ENCODE measurements around the gene SMCO3.

- TF ChIP-seq, protein P1, sequence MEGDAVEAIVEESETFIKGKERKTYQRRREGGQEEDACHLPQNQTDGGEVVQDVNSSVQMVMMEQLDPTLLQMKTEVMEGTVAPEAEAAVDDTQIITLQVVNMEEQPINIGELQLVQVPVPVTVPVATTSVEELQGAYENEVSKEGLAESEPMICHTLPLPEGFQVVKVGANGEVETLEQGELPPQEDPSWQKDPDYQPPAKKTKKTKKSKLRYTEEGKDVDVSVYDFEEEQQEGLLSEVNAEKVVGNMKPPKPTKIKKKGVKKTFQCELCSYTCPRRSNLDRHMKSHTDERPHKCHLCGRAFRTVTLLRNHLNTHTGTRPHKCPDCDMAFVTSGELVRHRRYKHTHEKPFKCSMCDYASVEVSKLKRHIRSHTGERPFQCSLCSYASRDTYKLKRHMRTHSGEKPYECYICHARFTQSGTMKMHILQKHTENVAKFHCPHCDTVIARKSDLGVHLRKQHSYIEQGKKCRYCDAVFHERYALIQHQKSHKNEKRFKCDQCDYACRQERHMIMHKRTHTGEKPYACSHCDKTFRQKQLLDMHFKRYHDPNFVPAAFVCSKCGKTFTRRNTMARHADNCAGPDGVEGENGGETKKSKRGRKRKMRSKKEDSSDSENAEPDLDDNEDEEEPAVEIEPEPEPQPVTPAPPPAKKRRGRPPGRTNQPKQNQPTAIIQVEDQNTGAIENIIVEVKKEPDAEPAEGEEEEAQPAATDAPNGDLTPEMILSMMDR (IDR thresholded peaks at IDR 0.05 in 2 of 3, conservative IDR thresholded peaks at IDR 0.05 in 1 of 3; ENCODE audit: borderline replicate concordance in 1 of 3, insufficient read depth in 1 of 3, low read depth in 2 of 3, low read length in 2 of 3), result no peak
- TF ChIP-seq EZH2phosphoT487 (IDR thresholded peaks at IDR 0.05; ENCODE audit: borderline replicate concordance) (no peak), SP1 (IDR thresholded peaks at IDR 0.05; ENCODE audit: low read depth) (no peak), RAD21 (IDR thresholded peaks at IDR 0.05; ENCODE audit: low read depth) (no peak), SIN3A (IDR thresholded peaks at IDR 0.05; ENCODE audit: low read depth) (no peak), POLR2AphosphoS5 (IDR thresholded peaks at IDR 0.05; ENCODE audit: low read depth, low read length) (no peak), ZNF274 (IDR thresholded peaks at IDR 0.05; ENCODE audit: low read depth, low read length) (no peak), TCF7L2 (IDR thresholded peaks at IDR 0.05; ENCODE audit: borderline replicate concordance, extremely low read depth, insufficient read depth, insufficient read length) (no peak), POLR2A (IDR thresholded peaks at IDR 0.05; ENCODE audit: borderline replicate concordance, extremely low read depth, insufficient read depth, insufficient read length) (no peak), ELF1 (IDR thresholded peaks at IDR 0.05; ENCODE audit: borderline replicate concordance, low read depth) (no peak)
These were observed 19.4 kb upstream of the SMCO3 start for GRCh38 chr12:14833336-14833735.
